Omental fat pad (tissue), 4 donors: ENCODE results near the gene DCHS1. TPM values are rescaled to one million over a fixed set of nuclear protein-coding genes. Genes with fewer than 3 reads are reported as not detected.

Experiments
- ATAC-seq: fragments of 150-250 bp; one replicate; pipeline ENCODE4 v1.9.1; 2016; ENCODE audit warnings: mild to moderate bottlenecking, moderate library complexity; ENCODE audit not compliant: low FRiP score
- DNase-seq: peaks from one replicate; pipeline ENCODE4 v3.0.0-alpha.2; 2019; ENCODE audit warnings: low spot score
- CTCF ChIP-seq, 3 donors: fragments of 450-650 bp; IDR thresholded peaks; one replicate each; pipeline ENCODE4 v1.5.1; 2016 to 2017; ENCODE audit warnings: antibody characterized with exemption in 3 of 3, mild to moderate bottlenecking in 3 of 3, moderate library complexity in 2 of 3
- total RNA-seq, 4 donors: library from RNA; depleted of rRNA; stranded (reverse); fragments of >200 nt; gene quantifications; one replicate each; pipeline ENCODE4 v1.1.0, GENCODE V29; 2016

Gene DCHS1
- total RNA-seq, 4 donors from 2014 or later = 12.6 to 26.3 (median 19.4) TPM

- ATAC-seq (no peak), DNase-seq (no peak)
- TF ChIP-seq CTCF (IDR thresholded peaks at IDR 0.05) = no peak
These were observed 29.7 kb downstream of the DCHS1 start for GRCh38 chr11:6625832-6626420.

- ATAC-seq = no peak
- DNase-seq = no peak
- TF ChIP-seq CTCF (IDR thresholded peaks at IDR 0.05) = no peak
These were observed 30.3 kb downstream of the DCHS1 start for GRCh38 chr11:6625156-6625831.

DNA sequence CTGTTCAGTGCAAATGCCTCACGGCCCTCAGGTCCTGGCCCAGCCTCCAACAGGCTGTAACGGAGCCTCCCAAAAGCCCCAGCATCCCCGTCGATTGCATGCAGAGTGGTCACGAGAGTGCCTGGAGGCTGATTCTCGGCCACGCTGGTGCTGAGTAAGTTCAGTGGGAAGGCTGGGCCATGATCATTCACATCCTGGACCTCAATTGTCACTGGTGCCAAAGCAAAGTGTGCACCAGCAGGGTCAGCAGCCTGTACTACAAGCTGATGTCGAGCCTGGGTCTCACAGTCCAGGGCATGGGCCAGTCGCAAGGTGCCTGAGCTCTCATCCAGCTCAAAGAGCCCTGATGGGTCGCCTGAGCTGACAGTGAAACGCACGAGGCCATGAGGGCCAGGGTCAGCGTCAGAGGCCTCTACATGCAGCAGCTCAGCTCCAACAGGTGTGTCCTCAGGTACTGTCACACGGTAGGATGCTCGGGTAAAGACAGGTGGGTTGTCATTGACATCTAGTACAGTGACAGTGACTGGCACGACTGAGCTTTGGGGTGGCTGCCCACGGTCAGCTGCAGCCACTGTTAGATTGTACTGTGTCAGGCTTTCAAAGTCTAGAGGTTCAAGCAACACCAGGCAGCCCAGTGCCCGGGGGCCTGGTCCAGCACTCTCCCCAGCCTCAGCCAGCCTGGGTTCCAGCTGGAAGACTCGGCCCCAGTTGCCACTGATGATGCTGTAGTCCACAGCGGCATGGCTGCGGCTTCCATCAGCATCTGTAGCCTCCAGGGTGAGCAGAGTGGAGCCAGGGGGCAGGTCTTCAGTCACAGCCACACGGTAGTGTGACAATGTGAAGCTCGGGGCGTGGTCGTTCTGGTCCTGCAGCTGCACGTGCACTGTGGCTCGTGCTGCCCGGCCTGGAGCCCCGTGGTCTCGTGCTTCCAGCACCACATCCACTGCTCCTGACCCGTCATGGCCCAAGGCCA is 31.9 kb downstream of the DCHS1 start:
- no peak for ATAC-seq
- DNase-seq = no peak
- no peak for TF ChIP-seq CTCF (IDR thresholded peaks at IDR 0.05)

DNA sequence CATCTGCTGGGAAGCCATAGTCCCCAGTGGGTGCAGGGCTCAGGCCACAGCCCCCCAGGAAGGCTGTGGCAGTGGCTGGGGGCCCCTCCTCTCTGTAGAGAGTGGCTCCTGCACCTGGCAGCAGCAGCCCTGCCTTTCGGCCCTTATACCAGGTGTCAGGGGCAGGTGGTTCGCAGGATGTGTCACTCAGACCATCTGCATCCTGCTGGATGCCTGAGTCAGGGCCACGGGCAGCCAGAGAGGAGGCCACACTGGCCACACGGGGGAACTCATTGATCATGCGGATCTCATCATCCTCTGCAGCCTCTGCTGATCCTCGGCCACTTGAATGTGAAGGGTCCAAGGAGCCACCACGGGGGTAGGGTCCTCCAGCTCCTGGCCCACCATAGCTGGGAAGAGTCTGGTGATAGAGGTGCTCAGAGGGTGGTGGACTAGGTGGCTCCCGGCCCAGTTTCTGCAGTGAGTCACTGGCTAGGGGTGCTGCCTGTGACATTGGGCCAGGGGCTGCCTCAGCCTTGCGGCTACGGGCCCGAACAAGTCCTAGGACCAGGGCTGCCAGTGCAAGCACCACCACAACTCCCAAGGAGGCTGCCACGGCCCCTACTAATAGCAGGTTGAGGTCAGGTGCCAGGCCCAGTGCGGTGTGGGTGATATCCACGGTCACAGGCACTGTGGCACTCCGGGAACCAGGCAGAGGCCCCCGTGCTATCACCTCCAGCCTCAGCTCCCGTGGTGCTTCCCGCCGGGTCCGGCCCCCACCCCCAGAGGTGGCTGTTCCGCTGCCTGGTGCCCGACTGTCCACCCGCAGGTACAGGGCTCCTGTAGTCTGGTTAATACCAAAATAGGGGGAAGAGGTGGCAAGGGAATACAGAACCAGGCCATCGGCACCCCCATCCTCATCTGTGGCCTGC is 33.1 kb downstream of the DCHS1 start:
- TF ChIP-seq CTCF (IDR thresholded peaks at IDR 0.05) = no peak
- ATAC-seq = no peak
- no peak for DNase-seq

DNA sequence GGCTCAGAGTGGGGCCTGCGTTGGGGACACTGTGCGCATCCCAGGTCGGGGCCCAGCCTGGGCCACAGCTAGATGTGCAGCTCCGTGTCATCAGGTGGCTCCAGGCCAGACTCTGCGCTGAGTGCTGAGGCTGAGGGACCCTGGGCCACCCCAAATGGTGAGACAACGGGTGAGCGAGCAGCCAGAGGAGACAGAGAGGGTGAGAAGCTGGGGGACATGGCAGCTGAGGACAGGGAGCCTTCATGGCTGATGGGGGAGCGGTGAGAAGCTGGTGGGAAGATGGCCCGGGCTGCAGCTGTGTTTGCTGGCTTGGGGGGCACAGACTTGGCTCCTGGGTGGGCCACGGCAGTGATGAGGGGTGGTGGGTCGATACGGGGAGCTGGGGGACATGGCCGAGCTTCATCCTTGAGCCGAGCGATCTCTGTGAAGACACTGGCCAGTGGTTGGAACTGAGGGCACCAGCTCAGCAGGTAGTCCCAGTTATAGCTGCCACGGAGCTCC is 33.8 kb downstream of the DCHS1 start:
- DNase-seq = no peak
- ATAC-seq = no peak
- TF ChIP-seq CTCF (IDR thresholded peaks at IDR 0.05) = no peak

- no peak for TF ChIP-seq CTCF (IDR thresholded peaks at IDR 0.05)
- ATAC-seq (no peak), DNase-seq (no peak)
These were observed 35.0 kb downstream of the DCHS1 start for GRCh38 chr11:6620636-6621035.
